Prostate gland (tissue), 2 donors: ENCODE measurements around the gene GLG1. TPM values are rescaled to one million over a fixed set of nuclear protein-coding genes. Genes with fewer than 3 reads are reported as not detected.
A peak's percentile ranks its signal among the peaks of the same experiment; 100 is the strongest.

Experiments used
- DNase-seq: peaks from one replicate; pipeline ENCODE4 v3.0.0-alpha.2; 2019; ENCODE audit warnings: low spot score
- H3K27ac ChIP-seq, 2 donors: fragments of 200-600 bp; sonication (generic); 2 replicates each; pipeline ENCODE4 v1.5.1; 2017 to 2019
- H3K27me3 ChIP-seq: fragments of 200-600 bp; sonication (generic); replicated peaks from 2 replicates; pipeline ENCODE4 v1.5.1; 2019; ENCODE audit not compliant: insufficient read depth
- H3K36me3 ChIP-seq, 2 donors: fragments of 200-600 bp; sonication (generic); 1 replicate in 1 of 2; 2 replicates in 1 of 2; pipeline versions ENCODE4 v1.5.1 to v1.8.1; 2017 to 2019
- H3K4me1 ChIP-seq: fragments of 200-600 bp; sonication (generic); replicated peaks from 2 replicates; pipeline ENCODE4 v1.5.1; 2019
- H3K4me3 ChIP-seq, 2 donors: fragments of 200-600 bp; sonication (generic); 2 replicates each; pipeline ENCODE4 v1.5.1; 2017 to 2019
- H3K9me3 ChIP-seq: fragments of 200-600 bp; sonication (generic); 2 replicates; pipeline ENCODE4 v1.5.1; 2017
- CTCF ChIP-seq, 4 experiments: fragments of 200-600 bp in 2 of 4; fragments of 450-650 bp in 2 of 4; sonication (generic) in 2 of 4; IDR thresholded peaks; 1 replicate in 3 of 4; 2 replicates in 1 of 4; pipeline ENCODE4 v1.5.1; 2016 to 2019; ENCODE audit warnings: antibody characterized with exemption in 4 of 4, mild to moderate bottlenecking in 2 of 4, moderate library complexity in 2 of 4
- POLR2A ChIP-seq: fragments of 450-650 bp; IDR thresholded peaks from one replicate; pipeline ENCODE4 v1.6.1; 2016; ENCODE audit warnings: antibody characterized with exemption, mild to moderate bottlenecking
- POLR2AphosphoS5 ChIP-seq: sonication (generic); formaldehyde crosslinking; IDR thresholded peaks from one replicate; pipeline ENCODE4 v1.6.1; 2017; ENCODE audit warnings: antibody characterized with exemption
- WGBS: methylation state at CpG from one replicate; pipeline ENCODE4 v1.1.5; 2018; 5-methylcytosine and 5-hydroxymethylcytosine counted together
- intact Hi-C: fragments of 100-400 bp; cut with DNase I; formaldehyde crosslinking; loops from one replicate; pipeline ENCODE4 v1.14.2; 2022
- total RNA-seq, 2 donors: library from RNA; depleted of rRNA; stranded (reverse); fragments of >200 nt; gene quantifications; one replicate each; pipeline ENCODE4 v1.1.0, GENCODE V29; 2016

GLG1 gene
- total RNA-seq, 2 donors from 2014 or later, result 135 to 189 TPM

GRCh38 chr16:74487634-74488495 is 119.0 kb downstream of the GLG1 start:
- TF ChIP-seq POLR2A, result no peak
- TF ChIP-seq CTCF (IDR thresholded peaks at IDR 0.05), result no peak
- TF ChIP-seq POLR2AphosphoS5, result no peak
- Histone ChIP-seq H3K27ac (no peak overlapping the region), H3K4me1 (no peaks in the 10 kb centered on the region), H3K36me3 (no peaks in the 10 kb centered on the region), H3K27me3 (no peaks in the 10 kb centered on the region), H3K4me3 (no peak overlapping the region), H3K9me3 (no peaks in the 10 kb centered on the region)
- 82% methylated on average over 9 of the region's 9 CpGs for WGBS
- DNase-seq, result no peak
- intact Hi-C loops, result no loop called here

- 44% methylated on average over 1 of the region's 1 CpG for WGBS
- Histone ChIP-seq H3K27ac (no peak overlapping the region), H3K4me1 (no peaks in the 10 kb centered on the region), H3K4me3 (no peak overlapping the region), H3K9me3 (no peaks in the 10 kb centered on the region), H3K27me3 (no peaks in the 10 kb centered on the region), H3K36me3 (no peaks in the 10 kb centered on the region)
- TF ChIP-seq CTCF (IDR thresholded peaks at IDR 0.05) (no peak), POLR2AphosphoS5 (peak; percentile 90), POLR2A (no peak)
- intact Hi-C loops, result no loop called here
- DNase-seq, result peak; percentile 64
Measured at GRCh38 chr16:74485916-74486315, 121.0 kb downstream of the GLG1 start.

- no peaks in the 10 kb centered on the region for H3K36me3 ChIP-seq
Measured at GRCh38 chr16:74480150-74481029, 126.5 kb downstream of the GLG1 start.

GRCh38 chr16:74477226-74477625 is 129.7 kb downstream of the GLG1 start:
- no peak for DNase-seq
- Histone ChIP-seq H3K4me1 (peaks cover 3% of the 10 kb centered on the region), H3K36me3 (no peaks in the 10 kb centered on the region), H3K27me3 (no peaks in the 10 kb centered on the region), H3K4me3 (no peak overlapping the region), H3K27ac (no peak overlapping the region), H3K9me3 (no peaks in the 10 kb centered on the region)
- TF ChIP-seq POLR2A, result no peak
- no peak for TF ChIP-seq POLR2AphosphoS5
- no peak for TF ChIP-seq CTCF (IDR thresholded peaks at IDR 0.05)
- 69% methylated on average over 4 of the region's 4 CpGs for WGBS
- intact Hi-C loops, result no loop called here

More at GRCh38 chr16:74480150-74481029, 126.5 kb downstream of the GLG1 start:
- 32% methylated on average over 12 of the region's 12 CpGs for WGBS
- Histone ChIP-seq H3K4me1 (peaks cover 3% of the 10 kb centered on the region), H3K4me3 (no peak overlapping the region), H3K27me3 (no peaks in the 10 kb centered on the region), H3K9me3 (no peaks in the 10 kb centered on the region), H3K27ac (peak overlapping the region; percentile 7 to 60)
- intact Hi-C loops, result no loop called here
- TF ChIP-seq POLR2A (no peak), POLR2AphosphoS5 (peak; percentile 68)
- peak; percentile 83 for DNase-seq

- H3K27me3 ChIP-seq, result no peaks in the 10 kb centered on the region
- H3K36me3 ChIP-seq, result peaks cover 0 to 3% of the 10 kb centered on the region in 2 donors
- no peaks in the 10 kb centered on the region for H3K4me1 ChIP-seq
- no peak for TF ChIP-seq POLR2A
- TF ChIP-seq POLR2AphosphoS5, result no peak
- no peak for TF ChIP-seq CTCF (IDR thresholded peaks at IDR 0.05)
- H3K9me3 ChIP-seq, result no peaks in the 10 kb centered on the region
- intact Hi-C loops, result no loop called here
- no peak overlapping the region for H3K27ac ChIP-seq
- WGBS, result 88% methylated on average over 1 of the region's 1 CpG
- DNase-seq, result no peak
- H3K4me3 ChIP-seq, result no peak overlapping the region
Measured at GRCh38 chr16:74474416-74474815, 132.5 kb downstream of the GLG1 start.
